ENCODE measurements around the gene PRKCG.

Gene PRKCG

DNA sequence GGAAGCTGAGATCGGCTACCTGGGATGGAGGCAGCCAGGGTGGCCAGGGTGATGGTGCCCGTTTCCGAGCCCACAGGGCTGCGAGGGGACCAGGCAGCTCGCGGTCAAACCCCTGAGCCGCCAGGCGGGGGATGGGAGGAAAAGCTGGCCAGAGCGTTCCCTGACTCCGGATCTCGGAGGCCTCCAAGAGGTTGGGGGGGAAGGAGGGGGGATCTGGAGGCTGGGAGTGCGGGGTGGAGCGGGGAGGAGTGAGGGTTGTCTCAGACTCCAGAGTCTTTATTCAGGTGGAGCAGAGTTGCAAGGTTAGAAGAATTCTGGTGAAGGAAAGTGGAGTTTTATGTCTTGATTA lies 28.1 kb downstream of the PRKCG start:
- Histone ChIP-seq H3K79me2 (ENCODE audit: insufficient read depth, low read length) (no peaks in the 10 kb centered on the region), H3K4me3 (ENCODE audit: low read depth, low read length, poor library complexity, severe bottlenecking) (no peak overlapping the region), H3K9me3 (ENCODE audit: low read length) (no peaks in the 10 kb centered on the region), H2AFZ (ENCODE audit: low read length) (no peak overlapping the region), H3K9ac (ENCODE audit: low read length) (no peak overlapping the region), H3K4me1 (ENCODE audit: insufficient read depth, low read length, severe bottlenecking) (no peaks in the 10 kb centered on the region), H3K9me2 (ENCODE audit: low read depth, low read length) (no peaks in the 10 kb centered on the region), H3K27ac (ENCODE audit: low read depth, low read length, poor library complexity, severe bottlenecking) (no peak overlapping the region), H4K20me1 (ENCODE audit: insufficient read depth, low read length) (no peaks in the 10 kb centered on the region), H3K36me3 (ENCODE audit: insufficient read depth, low read length) (no peaks in the 10 kb centered on the region), H3K4me2 (ENCODE audit: low read length) (no peak overlapping the region), H3F3A (ENCODE audit: insufficient read depth, low read length) (no peaks in the 10 kb centered on the region), H3K27me3 (ENCODE audit: insufficient read depth, low read length) (no peaks in the 10 kb centered on the region)
- no peak for TF ChIP-seq EZH2 (IDR thresholded peaks at IDR 0.05; ENCODE audit: borderline replicate concordance, low read length)
- TF ChIP-seq, protein P1, sequence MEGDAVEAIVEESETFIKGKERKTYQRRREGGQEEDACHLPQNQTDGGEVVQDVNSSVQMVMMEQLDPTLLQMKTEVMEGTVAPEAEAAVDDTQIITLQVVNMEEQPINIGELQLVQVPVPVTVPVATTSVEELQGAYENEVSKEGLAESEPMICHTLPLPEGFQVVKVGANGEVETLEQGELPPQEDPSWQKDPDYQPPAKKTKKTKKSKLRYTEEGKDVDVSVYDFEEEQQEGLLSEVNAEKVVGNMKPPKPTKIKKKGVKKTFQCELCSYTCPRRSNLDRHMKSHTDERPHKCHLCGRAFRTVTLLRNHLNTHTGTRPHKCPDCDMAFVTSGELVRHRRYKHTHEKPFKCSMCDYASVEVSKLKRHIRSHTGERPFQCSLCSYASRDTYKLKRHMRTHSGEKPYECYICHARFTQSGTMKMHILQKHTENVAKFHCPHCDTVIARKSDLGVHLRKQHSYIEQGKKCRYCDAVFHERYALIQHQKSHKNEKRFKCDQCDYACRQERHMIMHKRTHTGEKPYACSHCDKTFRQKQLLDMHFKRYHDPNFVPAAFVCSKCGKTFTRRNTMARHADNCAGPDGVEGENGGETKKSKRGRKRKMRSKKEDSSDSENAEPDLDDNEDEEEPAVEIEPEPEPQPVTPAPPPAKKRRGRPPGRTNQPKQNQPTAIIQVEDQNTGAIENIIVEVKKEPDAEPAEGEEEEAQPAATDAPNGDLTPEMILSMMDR (IDR thresholded peaks at IDR 0.05; ENCODE audit: low read length) = no peak

DNA sequence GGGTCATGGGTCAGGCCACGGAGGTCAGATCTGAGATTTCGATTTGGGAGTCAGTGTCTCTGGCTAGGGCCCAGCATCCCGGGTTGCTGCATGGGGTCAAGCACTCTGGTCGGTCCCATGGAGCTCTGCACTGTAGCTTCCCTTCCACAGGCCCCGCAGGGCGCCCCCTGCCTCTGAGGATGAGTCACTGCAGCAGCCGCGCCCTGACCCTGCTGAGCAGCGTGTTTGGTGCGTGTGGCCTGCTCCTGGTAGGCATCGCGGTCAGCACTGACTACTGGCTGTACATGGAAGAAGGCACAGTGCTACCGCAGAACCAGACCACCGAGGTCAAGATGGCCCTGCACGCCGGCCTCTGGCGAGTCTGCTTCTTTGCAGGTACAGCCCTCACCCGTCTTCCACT lies 30.7 kb downstream of the PRKCG start:
- Histone ChIP-seq H3F3A (ENCODE audit: insufficient read depth, low read length) (no peaks in the 10 kb centered on the region), H3K79me2 (ENCODE audit: insufficient read depth, low read length) (no peaks in the 10 kb centered on the region), H3K9me2 (ENCODE audit: low read depth, low read length) (no peaks in the 10 kb centered on the region), H3K4me2 (ENCODE audit: low read length) (no peak overlapping the region), H3K9ac (ENCODE audit: low read length) (no peak overlapping the region), H3K4me1 (ENCODE audit: insufficient read depth, low read length, severe bottlenecking) (no peaks in the 10 kb centered on the region), H3K9me3 (ENCODE audit: low read length) (no peaks in the 10 kb centered on the region), H3K27ac (ENCODE audit: low read depth, low read length, poor library complexity, severe bottlenecking) (no peak overlapping the region), H2AFZ (ENCODE audit: low read length) (no peak overlapping the region), H3K36me3 (ENCODE audit: insufficient read depth, low read length) (no peaks in the 10 kb centered on the region), H3K27me3 (ENCODE audit: insufficient read depth, low read length) (no peaks in the 10 kb centered on the region), H3K4me3 (ENCODE audit: low read depth, low read length, poor library complexity, severe bottlenecking) (no peak overlapping the region), H4K20me1 (ENCODE audit: insufficient read depth, low read length) (no peaks in the 10 kb centered on the region)
- no peak for TF ChIP-seq EZH2 (IDR thresholded peaks at IDR 0.05; ENCODE audit: borderline replicate concordance, low read length)
- TF ChIP-seq, protein P1 (IDR thresholded peaks at IDR 0.05; ENCODE audit: low read length) = peak; percentile 44

DNA sequence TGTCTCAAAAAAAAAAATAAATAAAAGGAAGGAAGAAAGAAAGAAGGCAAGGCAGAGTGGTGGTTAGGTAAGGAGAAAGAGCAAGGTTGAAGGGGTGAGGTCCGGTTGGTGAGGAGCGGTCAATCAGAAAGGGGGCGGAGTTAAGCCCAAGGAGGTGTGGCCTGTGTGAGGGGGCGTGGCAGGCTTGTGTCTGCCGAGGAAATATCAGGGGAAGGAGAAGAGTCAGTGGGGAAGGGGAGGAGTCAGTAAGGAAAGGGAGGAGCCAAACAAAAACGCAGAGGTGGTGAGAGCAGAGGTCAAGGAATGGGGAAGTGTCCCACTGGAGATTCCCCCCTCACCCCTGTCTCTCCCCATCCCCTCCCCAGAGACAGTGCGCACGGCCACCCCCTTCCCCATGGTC lies 33.0 kb downstream of the PRKCG start:
- no peaks in the 10 kb centered on the region for H4K20me1 ChIP-seq (ENCODE audit: insufficient read depth, low read length)
- no peaks in the 10 kb centered on the region for H3K9me2 ChIP-seq (ENCODE audit: low read depth, low read length)
- no peaks in the 10 kb centered on the region for H3K9me3 ChIP-seq (ENCODE audit: low read length)
- no peak overlapping the region for H3K9ac ChIP-seq (ENCODE audit: low read length)
- no peaks in the 10 kb centered on the region for H3K36me3 ChIP-seq (ENCODE audit: insufficient read depth, low read length)
- no peak overlapping the region for H3K27ac ChIP-seq (ENCODE audit: low read depth, low read length, poor library complexity, severe bottlenecking)
- H3K27me3 ChIP-seq (ENCODE audit: insufficient read depth, low read length) = no peaks in the 10 kb centered on the region
- no peak for TF ChIP-seq EZH2 (IDR thresholded peaks at IDR 0.05; ENCODE audit: borderline replicate concordance, low read length)
- TF ChIP-seq, protein P1 (IDR thresholded peaks at IDR 0.05; ENCODE audit: low read length) = no peak
- H3K4me1 ChIP-seq (ENCODE audit: insufficient read depth, low read length, severe bottlenecking) = no peaks in the 10 kb centered on the region
- no peak overlapping the region for H3K4me3 ChIP-seq (ENCODE audit: low read depth, low read length, poor library complexity, severe bottlenecking)
- no peak overlapping the region for H3K4me2 ChIP-seq (ENCODE audit: low read length)
- H3F3A ChIP-seq (ENCODE audit: insufficient read depth, low read length) = no peaks in the 10 kb centered on the region
- H3K79me2 ChIP-seq (ENCODE audit: insufficient read depth, low read length) = no peaks in the 10 kb centered on the region
- no peak overlapping the region for H2AFZ ChIP-seq (ENCODE audit: low read length)
